HCT116 (cell line): ENCODE measurements around the gene HLCS. TPM values are rescaled to one million over a fixed set of nuclear protein-coding genes. Genes with fewer than 3 reads are reported as not detected.

Experiments used
- ATAC-seq: fragments of 200-7000 bp; cut with Tn5 transposase; 2 replicates; pipeline ENCODE4 v1.9.1; 2020; ENCODE audit warnings: mild to moderate bottlenecking, moderate library complexity
- BruUV-seq: library from RNA; stranded (reverse); fragments of 400-500 nt; replicated peaks from 2 replicates; lab custom pipeline; 2021; lab: Mats Ljungman, UMichigan
- CTCF ChIA-PET: fragments of 300-600 bp; sonication (Branson Sonifier 250); formaldehyde crosslinking; loops from one replicate; lab custom pipeline; 2021; ENCODE audit warnings: antibody characterized with exemption; lab: Charles Lee
- POLR2A ChIA-PET: fragments of 300-600, 350-600 bp; sonication (Branson Sonifier 250); formaldehyde crosslinking; loops from one replicate; lab custom pipeline; 2021; ENCODE audit warnings: antibody characterized with exemption; lab: Charles Lee
- RAD21 ChIA-PET, 2 experiments: fragments of 300-600 bp; sonication (Branson Sonifier 250); formaldehyde crosslinking; loops; one replicate each; lab custom pipeline; 2023; ENCODE audit warnings: low total read pairs in 2 of 2; ENCODE audit not compliant: uncharacterized antibody in 2 of 2, unreplicated experiment in 2 of 2, low non-redundant PET in 1 of 2; lab: Charles Lee
- DNase-seq: peaks from one replicate; pipeline ENCODE4 v3.0.0-alpha.2; 2010; ENCODE audit warnings: low read depth, low spot score
- H2AFZ ChIP-seq: fragments of 200-600 bp; shearing (Covaris generic), sonication (generic); 2 replicates; pipeline ENCODE4 v1.6.1; 2017; ENCODE audit warnings: low read depth, mixed run types, mixed read lengths, antibody characterized with exemption, low read length; ENCODE audit not compliant: poor library complexity, severe bottlenecking
- H3K27ac ChIP-seq: 2 replicates; pipeline ENCODE4 v1.5.1; 2012; ENCODE audit warnings: low read depth, low read length
- H3K27me3 ChIP-seq: fragments of 200-600 bp; sonication (generic); 2 replicates; pipeline ENCODE4 v1.6.1; 2016; ENCODE audit warnings: mixed run types, low read length, mixed read lengths; ENCODE audit not compliant: insufficient read depth
- H3K36me3 ChIP-seq, 2 experiments: fragments of 200-500 bp in 1 of 2; fragments of 200-600 bp in 1 of 2; sonication (Bioruptor generic) in 1 of 2; sonication (generic) in 1 of 2; 2 replicates each; pipeline versions ENCODE4 v1.5.1 to v1.6.1; 2014 to 2016; ENCODE audit warnings: low read length in 2 of 2, inconsistent platforms in 1 of 2, mixed read lengths in 1 of 2, mixed run types in 1 of 2; ENCODE audit not compliant: insufficient read depth in 2 of 2, control insufficient read depth in 1 of 2
- H3K4me1 ChIP-seq, 2 experiments: fragments of 200-600 bp in 1 of 2; sonication (generic) in 1 of 2; 2 replicates each; pipeline versions ENCODE4 v1.5.1 to v1.6.1; 2012 to 2017; ENCODE audit warnings: low read length in 2 of 2, inconsistent platforms in 1 of 2, mild to moderate bottlenecking in 1 of 2, mixed read lengths in 1 of 2, mixed run types in 1 of 2, moderate library complexity in 1 of 2; ENCODE audit not compliant: insufficient read depth in 2 of 2, control insufficient read depth in 1 of 2
- H3K4me2 ChIP-seq: fragments of 200-600 bp; sonication (generic); 2 replicates; pipeline ENCODE4 v1.6.1; 2017; ENCODE audit warnings: mixed run types, low read length, mixed read lengths
- H3K4me3 ChIP-seq, 2 experiments: fragments of 200-600 bp in 1 of 2; sonication (generic) in 1 of 2; replicated peaks in 1 of 2; 2 replicates each; pipeline ENCODE4 v1.5.1; 2011 to 2016; ENCODE audit warnings: low read length in 2 of 2, control low read depth in 1 of 2, low read depth in 1 of 2, mild to moderate bottlenecking in 1 of 2, mixed read lengths in 1 of 2, mixed run types in 1 of 2
- H3K79me2 ChIP-seq: fragments of 200-600 bp; sonication (generic); 2 replicates; pipeline ENCODE4 v1.6.1; 2017; ENCODE audit warnings: mild to moderate bottlenecking, mixed run types, low read length, moderate library complexity, mixed read lengths; ENCODE audit not compliant: insufficient read depth
- H3K9ac ChIP-seq: fragments of 200-600 bp; sonication (generic); 2 replicates; pipeline ENCODE4 v1.6.1; 2016; ENCODE audit warnings: low read length, mixed read lengths
- H3K9me2 ChIP-seq: fragments of 200-600 bp; sonication (generic), shearing (Covaris generic); 2 replicates; pipeline ENCODE4 v1.6.1; 2017; ENCODE audit warnings: mixed run types, mild to moderate bottlenecking, moderate library complexity; ENCODE audit not compliant: insufficient read depth
- H3K9me3 ChIP-seq, 2 experiments: fragments of 200-500 bp in 1 of 2; fragments of 200-600 bp in 1 of 2; sonication (Bioruptor generic) in 1 of 2; sonication (generic) in 1 of 2; 2 replicates each; pipeline ENCODE4 v1.6.1; 2014 to 2017; ENCODE audit warnings: low read length in 2 of 2, mixed read lengths in 2 of 2, inconsistent platforms in 1 of 2, low read depth in 1 of 2, mild to moderate bottlenecking in 1 of 2, mixed run types in 1 of 2, moderate library complexity in 1 of 2; ENCODE audit not compliant: control insufficient read depth in 1 of 2, insufficient read depth in 1 of 2
- H4K20me1 ChIP-seq: fragments of 200-600 bp; sonication (generic), shearing (Covaris generic); 2 replicates; pipeline ENCODE4 v1.6.1; 2017; ENCODE audit warnings: mixed run types, mild to moderate bottlenecking, moderate library complexity; ENCODE audit not compliant: insufficient read depth
- ATF3 ChIP-seq: IDR thresholded peaks from 2 replicates; pipeline ENCODE4 v1.6.1; 2012
- CBX3 ChIP-seq: IDR thresholded peaks from 2 replicates; pipeline ENCODE4 v1.6.1; 2012; ENCODE audit warnings: low read depth
- CEBPB ChIP-seq: IDR thresholded peaks from 2 replicates; pipeline ENCODE4 v1.6.1; 2012; ENCODE audit warnings: low read depth
- CTCF ChIP-seq, 3 experiments: fragments of 200-600 bp in 1 of 3; sonication (generic) in 1 of 3; IDR thresholded peaks in 2 of 3; conservative IDR thresholded peaks in 1 of 3; 2 replicates each; pipeline ENCODE4 v1.5.1; 2012 to 2017; ENCODE audit warnings: low read depth in 2 of 3, low read length in 2 of 3, antibody characterized with exemption in 1 of 3, borderline replicate concordance in 1 of 3, control low read depth in 1 of 3, mild to moderate bottlenecking in 1 of 3, mixed read lengths in 1 of 3, mixed run types in 1 of 3, moderate library complexity in 1 of 3; ENCODE audit not compliant: insufficient read depth in 1 of 3
- EGR1 ChIP-seq: IDR thresholded peaks from 2 replicates; pipeline ENCODE4 v1.6.1; 2012; ENCODE audit warnings: low read depth
- ELF1 ChIP-seq: IDR thresholded peaks from 2 replicates; pipeline ENCODE4 v1.6.1; 2012; ENCODE audit warnings: low read depth, borderline replicate concordance
- EZH2 ChIP-seq: fragments of 200-600 bp; sonication (generic); IDR thresholded peaks from 2 replicates; pipeline ENCODE4 v1.6.1; 2017; ENCODE audit warnings: antibody characterized with exemption, mixed run types
- EZH2phosphoT487 ChIP-seq: fragments of 200-600 bp; IDR thresholded peaks from 2 replicates; pipeline ENCODE4 v1.6.1; 2018; ENCODE audit warnings: antibody characterized with exemption, borderline replicate concordance
- FOSL1 ChIP-seq: IDR thresholded peaks from 2 replicates; pipeline ENCODE4 v1.6.1; 2012; ENCODE audit warnings: low read depth
- JUND ChIP-seq: IDR thresholded peaks from 2 replicates; pipeline ENCODE4 v1.6.1; 2012
- POLR2AphosphoS5 ChIP-seq: IDR thresholded peaks from 2 replicates; pipeline ENCODE4 v1.6.1; 2011; ENCODE audit warnings: mild to moderate bottlenecking, low read depth, low read length, moderate library complexity
- RAD21 ChIP-seq: IDR thresholded peaks from 2 replicates; pipeline ENCODE4 v1.6.1; 2012; ENCODE audit warnings: low read depth, mild to moderate bottlenecking
- SP1 ChIP-seq: IDR thresholded peaks from 2 replicates; pipeline ENCODE4 v1.6.1; 2012; ENCODE audit warnings: low read depth
- SRF ChIP-seq: IDR thresholded peaks from 2 replicates; pipeline ENCODE4 v1.6.1; 2012; ENCODE audit warnings: low read depth
- YY1 ChIP-seq: IDR thresholded peaks from 2 replicates; pipeline ENCODE4 v1.6.1; 2011; ENCODE audit warnings: low read length, low read depth, moderate library complexity, mild to moderate bottlenecking; ENCODE audit not compliant: insufficient replicate concordance; ENCODE audit errors: extremely low read depth
- ZFX ChIP-seq: fragments of 450-650 bp; IDR thresholded peaks from 2 replicates; pipeline ENCODE4 v1.6.1; 2017
- ZNF274 ChIP-seq: fragments of 200-500 bp; sonication (Bioruptor generic); IDR thresholded peaks from 2 replicates; pipeline ENCODE4 v1.6.1; 2014; ENCODE audit warnings: mild to moderate bottlenecking, low read depth, low read length, inconsistent platforms
- intact Hi-C: fragments of 100-400 bp; cut with micrococcal nuclease; formaldehyde crosslinking; loops from 2 replicates; pipeline ENCODE4 v1.10.0; 2022
- total RNA-seq: library from RNA; stranded (reverse); gene quantifications from one replicate; pipeline ENCODE4 v1.2.1, GENCODE V29; 2021; ENCODE audit not compliant: unreplicated experiment
- TF ChIP-seq, protein P1 (sequence below): IDR thresholded peaks from 2 replicates; pipeline ENCODE4 v1.6.1; 2011; ENCODE audit warnings: mild to moderate bottlenecking, low read length, moderate library complexity; ENCODE audit not compliant: insufficient replicate concordance; ENCODE audit errors: extremely low read depth
- TF ChIP-seq, protein P2 (sequence below): IDR thresholded peaks from 2 replicates; pipeline ENCODE4 v1.6.1; 2012

Gene HLCS
- total RNA-seq, 1 experiment from 2014 or later = 18.5 TPM

DNA sequence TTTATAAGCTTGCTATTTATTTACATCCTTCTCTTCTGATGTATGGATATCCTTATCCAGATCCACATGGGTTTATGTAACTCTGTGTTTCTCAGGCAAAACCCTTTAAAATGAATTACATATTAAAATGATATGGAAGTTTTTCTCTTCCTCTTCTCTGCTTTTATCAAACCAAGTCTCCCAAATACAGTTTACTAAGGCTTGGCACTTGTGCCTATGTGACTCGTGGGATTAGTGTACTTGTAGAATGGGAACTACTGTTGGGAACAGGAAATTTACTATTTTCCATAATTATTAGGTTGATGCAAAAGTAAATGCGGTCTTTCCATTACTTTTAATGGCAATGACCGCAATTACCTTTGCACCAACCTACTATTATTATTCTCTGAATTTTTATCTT is 252.7 kb downstream of the HLCS start (continued):
- no peak for TF ChIP-seq CTCF (IDR thresholded peaks at IDR 0.05 in 2 of 3, conservative IDR thresholded peaks at IDR 0.05 in 1 of 3; ENCODE audit: borderline replicate concordance in 1 of 3, insufficient read depth in 1 of 3, low read depth in 2 of 3, low read length in 2 of 3)
- no peak for TF ChIP-seq SP1
- TF ChIP-seq SRF = no peak
- TF ChIP-seq ZFX = no peak
- no peak for TF ChIP-seq FOSL1

DNA sequence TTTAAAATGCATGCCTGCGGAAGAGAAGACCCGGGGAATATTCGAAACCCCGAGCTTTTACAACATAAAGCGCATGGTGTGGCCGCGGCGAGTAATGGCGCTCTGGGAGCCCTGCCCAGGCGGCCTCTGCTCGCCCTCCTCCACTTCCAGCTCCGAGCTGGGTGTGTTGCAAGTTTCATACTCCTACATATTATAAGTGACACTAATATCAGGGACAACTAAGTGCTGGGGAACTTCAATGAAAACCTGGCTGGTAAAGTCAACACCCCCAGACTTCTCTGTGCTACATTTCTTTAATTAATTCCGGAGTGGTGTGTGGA is 255.8 kb downstream of the HLCS start:
- Histone ChIP-seq H4K20me1 (no peaks in the 10 kb centered on the region), H3K9ac (no peak overlapping the region), H3K27me3 (no peaks in the 10 kb centered on the region), H3K79me2 (peaks cover 26% of the 10 kb centered on the region), H3K36me3 (peaks cover 2 to 6% of the 10 kb centered on the region in 2 experiments; a peak in 2 of 4 replicates), H3K27ac (no peak overlapping the region), H3K4me2 (no peak overlapping the region), H2AFZ (no peak overlapping the region), H3K9me3 (no peaks in the 10 kb centered on the region), H3K4me1 (no peaks in the 10 kb centered on the region), H3K9me2 (no peaks in the 10 kb centered on the region), H3K4me3 (no peak overlapping the region)
- ChIA-PET RAD21 (no interaction called here), POLR2A (no interaction called here), CTCF (no interaction called here)
- ATAC-seq = no peak
- no peak for TF ChIP-seq SRF
- TF ChIP-seq, protein P1, sequence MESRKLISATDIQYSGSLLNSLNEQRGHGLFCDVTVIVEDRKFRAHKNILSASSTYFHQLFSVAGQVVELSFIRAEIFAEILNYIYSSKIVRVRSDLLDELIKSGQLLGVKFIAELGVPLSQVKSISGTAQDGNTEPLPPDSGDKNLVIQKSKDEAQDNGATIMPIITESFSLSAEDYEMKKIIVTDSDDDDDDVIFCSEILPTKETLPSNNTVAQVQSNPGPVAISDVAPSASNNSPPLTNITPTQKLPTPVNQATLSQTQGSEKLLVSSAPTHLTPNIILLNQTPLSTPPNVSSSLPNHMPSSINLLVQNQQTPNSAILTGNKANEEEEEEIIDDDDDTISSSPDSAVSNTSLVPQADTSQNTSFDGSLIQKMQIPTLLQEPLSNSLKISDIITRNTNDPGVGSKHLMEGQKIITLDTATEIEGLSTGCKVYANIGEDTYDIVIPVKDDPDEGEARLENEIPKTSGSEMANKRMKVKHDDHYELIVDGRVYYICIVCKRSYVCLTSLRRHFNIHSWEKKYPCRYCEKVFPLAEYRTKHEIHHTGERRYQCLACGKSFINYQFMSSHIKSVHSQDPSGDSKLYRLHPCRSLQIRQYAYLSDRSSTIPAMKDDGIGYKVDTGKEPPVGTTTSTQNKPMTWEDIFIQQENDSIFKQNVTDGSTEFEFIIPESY = no peak
- TF ChIP-seq ZFX = no peak
- no peak for TF ChIP-seq ELF1
- TF ChIP-seq EGR1 = no peak
- TF ChIP-seq RAD21 = no peak
- no peak for TF ChIP-seq ATF3
- TF ChIP-seq CEBPB = no peak
- TF ChIP-seq YY1 = no peak
- TF ChIP-seq SP1 = no peak
- no peak for TF ChIP-seq EZH2phosphoT487
- no peak for TF ChIP-seq ZNF274
- TF ChIP-seq POLR2AphosphoS5 = no peak
- TF ChIP-seq CBX3 = no peak
- TF ChIP-seq FOSL1 = no peak
- no peak for TF ChIP-seq EZH2
- TF ChIP-seq CTCF (IDR thresholded peaks at IDR 0.05 in 2 of 3, conservative IDR thresholded peaks at IDR 0.05 in 1 of 3; ENCODE audit: borderline replicate concordance in 1 of 3, insufficient read depth in 1 of 3, low read depth in 2 of 3, low read length in 2 of 3) = no peak
- TF ChIP-seq JUND = no peak
- TF ChIP-seq, protein P2, sequence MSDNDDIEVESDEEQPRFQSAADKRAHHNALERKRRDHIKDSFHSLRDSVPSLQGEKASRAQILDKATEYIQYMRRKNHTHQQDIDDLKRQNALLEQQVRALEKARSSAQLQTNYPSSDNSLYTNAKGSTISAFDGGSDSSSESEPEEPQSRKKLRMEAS = no peak
- DNase-seq = no peak
- intact Hi-C loops = no loop called here
- no TSS peak for BruUV-seq
